ENCODE measurements around the gene MRTFA.

GRCh38 chr22:40670058-40670457 is 33.5 kb upstream of the MRTFA start:
- TF ChIP-seq POLR2A (IDR thresholded peaks at IDR 0.05; ENCODE audit: insufficient read depth in 1 of 2, low read depth in 2 of 2, low read length in 2 of 2) (no peak), POGK (CRISPR knock-in tag; conservative IDR thresholded peaks at IDR 0.05) (no peak), ZNF879 (CRISPR knock-in tag; IDR thresholded peaks at IDR 0.05) (no peak), CTCF (CRISPR knock-in tag; IDR thresholded peaks at IDR 0.05) (no peak), ZBTB1 (CRISPR knock-in tag; IDR thresholded peaks at IDR 0.05; ENCODE audit: borderline replicate concordance) (no peak), NFYB (CRISPR knock-in tag; IDR thresholded peaks at IDR 0.05) (no peak), ZKSCAN8 (CRISPR knock-in tag; IDR thresholded peaks at IDR 0.05; ENCODE audit: borderline replicate concordance) (no peak), CC2D1A (CRISPR knock-in tag; IDR thresholded peaks at IDR 0.05) (no peak), HES4 (CRISPR knock-in tag; IDR thresholded peaks at IDR 0.05; ENCODE audit: borderline replicate concordance) (no peak), TRIM22 (IDR thresholded peaks at IDR 0.05) (no peak), ISX (CRISPR knock-in tag; conservative IDR thresholded peaks at IDR 0.05) (no peak)
- TF ChIP-seq, protein P1, sequence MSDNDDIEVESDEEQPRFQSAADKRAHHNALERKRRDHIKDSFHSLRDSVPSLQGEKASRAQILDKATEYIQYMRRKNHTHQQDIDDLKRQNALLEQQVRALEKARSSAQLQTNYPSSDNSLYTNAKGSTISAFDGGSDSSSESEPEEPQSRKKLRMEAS (IDR thresholded peaks at IDR 0.05): no peak
- TF ChIP-seq, protein P2, sequence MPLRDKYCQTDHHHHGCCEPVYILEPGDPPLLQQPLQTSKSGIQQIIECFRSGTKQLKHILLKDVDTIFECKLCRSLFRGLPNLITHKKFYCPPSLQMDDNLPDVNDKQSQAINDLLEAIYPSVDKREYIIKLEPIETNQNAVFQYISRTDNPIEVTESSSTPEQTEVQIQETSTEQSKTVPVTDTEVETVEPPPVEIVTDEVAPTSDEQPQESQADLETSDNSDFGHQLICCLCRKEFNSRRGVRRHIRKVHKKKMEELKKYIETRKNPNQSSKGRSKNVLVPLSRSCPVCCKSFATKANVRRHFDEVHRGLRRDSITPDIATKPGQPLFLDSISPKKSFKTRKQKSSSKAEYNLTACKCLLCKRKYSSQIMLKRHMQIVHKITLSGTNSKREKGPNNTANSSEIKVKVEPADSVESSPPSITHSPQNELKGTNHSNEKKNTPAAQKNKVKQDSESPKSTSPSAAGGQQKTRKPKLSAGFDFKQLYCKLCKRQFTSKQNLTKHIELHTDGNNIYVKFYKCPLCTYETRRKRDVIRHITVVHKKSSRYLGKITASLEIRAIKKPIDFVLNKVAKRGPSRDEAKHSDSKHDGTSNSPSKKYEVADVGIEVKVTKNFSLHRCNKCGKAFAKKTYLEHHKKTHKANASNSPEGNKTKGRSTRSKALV (CRISPR knock-in tag; IDR thresholded peaks at IDR 0.05): no peak
- TF ChIP-seq, protein P3, sequence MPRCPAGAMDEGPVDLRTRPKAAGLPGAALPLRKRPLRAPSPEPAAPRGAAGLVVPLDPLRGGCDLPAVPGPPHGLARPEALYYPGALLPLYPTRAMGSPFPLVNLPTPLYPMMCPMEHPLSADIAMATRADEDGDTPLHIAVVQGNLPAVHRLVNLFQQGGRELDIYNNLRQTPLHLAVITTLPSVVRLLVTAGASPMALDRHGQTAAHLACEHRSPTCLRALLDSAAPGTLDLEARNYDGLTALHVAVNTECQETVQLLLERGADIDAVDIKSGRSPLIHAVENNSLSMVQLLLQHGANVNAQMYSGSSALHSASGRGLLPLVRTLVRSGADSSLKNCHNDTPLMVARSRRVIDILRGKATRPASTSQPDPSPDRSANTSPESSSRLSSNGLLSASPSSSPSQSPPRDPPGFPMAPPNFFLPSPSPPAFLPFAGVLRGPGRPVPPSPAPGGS (CRISPR knock-in tag; IDR thresholded peaks at IDR 0.05): no peak

Measured in HepG2 (cell line).